ENCODE measurements around the gene SLC19A1. TPM values are rescaled to one million over a fixed set of nuclear protein-coding genes. Genes with fewer than 3 reads are reported as not detected.
A peak's percentile ranks its signal among the peaks of the same experiment; 100 is the strongest.

The SLC19A1 gene
- polyA plus RNA-seq, 10 donors: 11.9 to 19.9 (median 14.1) TPM

GRCh38 chr21:45455674-45456583 is 86.3 kb downstream of the SLC19A1 start:
- no peak for DNase-seq

- peak in 2 of 3 donors; percentile 44 to 75 for DNase-seq
These were observed 87.1 kb downstream of the SLC19A1 start for GRCh38 chr21:45454926-45455673.

GRCh38 chr21:45454060-45454925 is 87.9 kb downstream of the SLC19A1 start:
- DNase-seq: peak in 1 of 3 donors; percentile 52

- DNase-seq: no peak
These were observed 88.8 kb downstream of the SLC19A1 start for GRCh38 chr21:45453308-45453950.

- no peak for DNase-seq
These were observed 89.4 kb downstream of the SLC19A1 start for GRCh38 chr21:45452696-45453307.

- DNase-seq: no peak
These were observed 90.5 kb downstream of the SLC19A1 start for GRCh38 chr21:45451771-45452182.

- DNase-seq: no peak
These were observed 91.0 kb downstream of the SLC19A1 start for GRCh38 chr21:45451091-45451740.

- DNase-seq: no peak
These were observed 91.7 kb downstream of the SLC19A1 start for GRCh38 chr21:45450423-45451090.

GRCh38 chr21:45449658-45450422 is 92.4 kb downstream of the SLC19A1 start:
- no peak for DNase-seq

- DNase-seq: peak; percentile 49 to 60 (median 59)
These were observed 93.2 kb downstream of the SLC19A1 start for GRCh38 chr21:45448810-45449657.

- no peak for DNase-seq
These were observed 93.9 kb downstream of the SLC19A1 start for GRCh38 chr21:45448283-45448809.

Other genes starting within 250 kb of the SLC19A1 start
- 100 to 1,000 TPM in 3 of 10 donors, 10 to 100 TPM in 7; 53.7 to 116 (median 71.4) TPM for gene COL18A1, start 137.3 kb downstream of the SLC19A1 start, polyA plus RNA-seq (ENCODE audit: insufficient read length in 10 of 10)
- 1 to 10 TPM in 8 of 10 donors, under 1 TPM in 2; 0.72 to 2.2 (median 1.2) TPM for gene PCBP3, start 101.3 kb upstream of the SLC19A1 start, polyA plus RNA-seq (ENCODE audit: insufficient read length in 10 of 10)